COR-L47 (cell line): ENCODE data around the gene DDR1.
A peak's percentile ranks its signal among the peaks of the same experiment; 100 is the strongest.

Experiments used
- DNase-seq: peaks from one replicate; lab custom pipeline; 2025; lab: John Stamatoyannopoulos, UW

DDR1 gene

DNA sequence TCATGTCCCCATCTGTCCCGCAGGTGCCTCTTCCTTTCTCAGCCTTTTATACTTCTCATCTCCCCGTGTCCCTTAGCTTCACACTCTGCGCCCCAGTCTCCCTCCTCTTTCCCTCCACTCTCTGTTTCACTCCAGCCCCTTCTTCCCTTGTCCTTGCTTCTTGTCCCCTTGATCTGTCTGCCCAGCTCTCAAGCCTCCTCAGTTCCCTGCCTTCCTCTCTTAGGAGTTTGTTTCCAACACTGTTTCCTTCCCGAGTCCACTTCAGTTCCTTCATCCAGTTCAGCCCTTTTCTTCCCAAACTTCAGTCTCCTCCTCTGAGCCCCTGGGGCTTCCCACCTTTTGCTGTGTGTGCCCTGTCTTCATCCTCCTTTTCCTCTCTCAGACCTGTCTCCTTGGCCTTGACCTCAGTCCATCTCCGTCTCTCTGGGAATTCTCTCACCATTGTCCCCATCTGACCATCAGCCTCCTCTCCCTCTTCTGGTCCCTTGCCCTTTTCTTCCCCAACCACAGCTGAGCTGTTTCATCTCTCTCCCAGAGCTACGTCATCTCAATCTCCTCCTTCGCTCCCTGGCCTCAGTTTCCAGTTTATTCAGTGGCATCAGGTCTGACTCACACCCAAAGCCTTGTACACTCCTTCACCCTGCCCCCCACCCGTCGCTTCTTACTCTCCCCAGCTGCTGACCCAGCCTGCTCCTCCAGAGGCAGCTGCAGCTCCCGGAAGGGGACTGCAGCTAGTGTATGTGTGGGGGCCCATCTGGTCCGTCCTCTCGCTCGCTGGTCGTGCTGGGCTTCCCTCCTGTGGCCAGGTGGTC, 2.7 kb upstream of the DDR1 start:
- no peak for DNase-seq

GRCh38 chr6:30882204-30882758, 2.0 kb upstream of the DDR1 start:
- DNase-seq: no peak

DNA sequence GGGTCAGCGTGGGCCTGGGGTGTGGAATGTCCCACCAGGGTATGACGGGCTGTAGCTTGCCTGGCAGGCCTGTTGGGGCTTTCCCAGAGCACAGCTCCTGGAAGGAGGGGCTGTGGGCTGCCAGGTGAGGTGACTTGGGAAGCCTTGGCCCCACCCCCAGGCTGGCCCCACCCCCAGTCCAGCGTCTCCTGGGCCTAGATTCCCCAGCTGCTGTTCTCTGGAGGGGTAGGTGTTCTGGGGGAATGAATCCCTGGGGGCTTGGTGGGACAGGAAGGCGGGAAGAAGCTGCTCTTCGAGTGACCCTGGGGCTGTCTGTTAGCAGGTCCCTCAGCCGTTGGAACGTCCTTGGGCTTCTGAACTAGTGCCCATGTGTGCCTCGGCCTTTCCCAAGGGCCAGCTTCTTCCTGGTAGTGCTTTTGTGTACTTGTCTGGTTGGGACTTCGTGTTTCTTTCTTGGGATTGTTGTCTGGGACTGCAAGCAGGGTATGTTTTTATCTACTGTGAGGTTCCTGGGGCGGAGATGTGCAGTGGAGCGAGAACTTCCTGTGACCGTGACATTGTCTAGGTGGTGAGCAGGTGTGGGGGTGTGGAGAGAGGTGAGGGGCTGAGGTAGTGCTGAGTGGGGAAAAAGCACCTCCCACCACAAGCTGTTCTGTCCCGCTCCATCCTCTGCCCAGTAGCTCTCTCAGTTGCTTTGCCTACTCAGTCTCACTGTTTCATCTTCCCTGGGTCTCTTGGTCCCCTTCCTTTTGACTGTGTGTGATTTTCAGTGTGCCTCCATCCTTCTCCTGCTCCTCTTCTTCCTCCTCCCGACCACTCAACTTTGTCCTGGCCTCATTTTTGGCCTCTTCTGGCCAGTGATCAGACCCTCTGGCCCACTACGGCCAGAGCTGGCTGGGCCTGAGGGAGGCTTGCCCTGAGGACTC, 1.3 kb upstream of the DDR1 start:
- DNase-seq: peak; percentile 56

- peak; percentile 26 for DNase-seq
Observed at GRCh38 chr6:30884521-30885480, 482 bp downstream of the DDR1 start.

DNA sequence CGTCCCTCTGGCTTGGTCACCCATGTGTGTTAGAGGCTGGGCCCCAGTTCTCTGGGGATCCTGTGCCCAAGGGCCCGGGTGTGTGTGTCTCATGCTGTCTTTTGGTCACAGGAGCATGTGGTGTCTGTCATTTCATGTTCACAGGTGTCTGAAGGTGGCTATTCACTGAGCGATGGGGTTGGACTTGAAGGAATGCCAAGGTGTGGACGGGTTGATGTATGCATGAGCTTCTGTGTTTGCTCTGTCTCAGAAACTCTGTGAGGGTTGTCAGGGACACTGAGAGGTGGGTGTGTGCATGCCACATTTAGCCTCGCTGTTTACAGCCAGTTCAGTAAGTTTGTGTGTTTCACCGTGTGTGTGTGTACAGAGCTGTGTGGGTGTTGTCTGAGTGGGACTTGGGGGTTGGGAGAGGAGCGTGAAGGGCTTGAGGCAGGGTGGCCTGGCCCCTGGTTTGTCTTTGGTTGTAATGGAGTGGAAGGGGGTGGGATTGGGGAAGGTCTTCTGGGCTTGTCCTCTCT, 1.2 kb downstream of the DDR1 start:
- peak; percentile 49 for DNase-seq

DNA sequence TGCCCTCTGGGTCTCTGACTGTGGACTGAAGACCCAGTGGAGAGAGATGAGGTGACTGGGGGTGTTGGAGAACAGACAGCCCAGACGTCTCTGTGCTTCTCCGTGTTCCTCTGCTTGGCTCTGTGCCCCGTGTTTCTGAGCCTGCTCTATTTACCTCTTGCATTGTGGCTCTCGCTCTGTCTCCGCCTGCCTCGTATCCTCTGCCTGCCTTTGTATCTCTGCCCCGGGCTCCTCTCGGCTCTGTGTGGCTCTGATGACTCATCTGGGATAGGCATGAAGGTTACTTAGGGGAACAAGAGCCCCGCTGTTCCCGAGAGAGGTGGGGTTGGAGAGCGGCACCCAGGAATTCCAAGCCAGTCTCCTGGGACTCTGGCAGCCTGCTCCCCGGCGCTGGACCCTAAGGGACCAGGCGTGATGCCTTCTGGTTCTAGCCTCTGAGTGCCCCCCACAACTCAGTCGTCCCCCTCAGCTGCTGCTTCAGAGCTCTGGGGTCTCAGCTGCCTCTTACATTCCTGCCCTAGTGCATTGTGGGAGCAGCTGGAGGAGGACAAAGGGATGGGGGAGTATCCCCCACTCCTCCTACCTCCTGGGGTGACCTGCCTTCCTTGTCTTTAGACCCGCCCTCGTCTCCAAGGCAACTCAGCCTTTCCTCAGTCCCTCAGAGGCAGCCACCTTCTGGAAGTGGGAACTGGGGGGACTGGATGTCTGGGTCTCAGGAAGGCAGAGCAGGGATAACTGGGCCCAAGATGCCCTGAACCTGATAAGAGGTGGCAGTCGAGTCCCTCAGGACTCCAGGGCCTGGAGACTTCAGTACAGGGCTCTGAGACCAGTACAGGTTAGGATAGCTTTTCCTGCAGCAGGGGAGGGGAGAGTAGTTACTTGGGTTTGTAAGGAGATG, 1.9 kb downstream of the DDR1 start:
- DNase-seq: peak; percentile 91

DNA sequence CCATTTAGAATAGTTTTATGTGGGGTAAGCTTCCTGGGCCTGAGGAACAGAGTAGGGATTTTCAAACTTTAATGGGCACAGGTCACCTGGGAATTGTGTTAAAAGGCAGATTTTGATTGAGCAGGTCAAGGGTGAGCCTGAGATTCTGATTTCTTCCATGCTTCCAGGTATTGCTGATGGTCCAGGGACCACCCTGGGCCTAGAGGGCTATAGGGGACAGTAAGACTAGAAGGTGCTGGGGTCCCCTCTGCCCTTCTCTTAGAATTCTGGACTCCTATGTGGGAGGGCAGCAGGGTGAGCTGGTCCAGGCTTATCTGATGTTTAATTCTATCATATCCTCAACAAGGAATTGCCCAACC, 2.6 kb downstream of the DDR1 start:
- no peak for DNase-seq

DNA sequence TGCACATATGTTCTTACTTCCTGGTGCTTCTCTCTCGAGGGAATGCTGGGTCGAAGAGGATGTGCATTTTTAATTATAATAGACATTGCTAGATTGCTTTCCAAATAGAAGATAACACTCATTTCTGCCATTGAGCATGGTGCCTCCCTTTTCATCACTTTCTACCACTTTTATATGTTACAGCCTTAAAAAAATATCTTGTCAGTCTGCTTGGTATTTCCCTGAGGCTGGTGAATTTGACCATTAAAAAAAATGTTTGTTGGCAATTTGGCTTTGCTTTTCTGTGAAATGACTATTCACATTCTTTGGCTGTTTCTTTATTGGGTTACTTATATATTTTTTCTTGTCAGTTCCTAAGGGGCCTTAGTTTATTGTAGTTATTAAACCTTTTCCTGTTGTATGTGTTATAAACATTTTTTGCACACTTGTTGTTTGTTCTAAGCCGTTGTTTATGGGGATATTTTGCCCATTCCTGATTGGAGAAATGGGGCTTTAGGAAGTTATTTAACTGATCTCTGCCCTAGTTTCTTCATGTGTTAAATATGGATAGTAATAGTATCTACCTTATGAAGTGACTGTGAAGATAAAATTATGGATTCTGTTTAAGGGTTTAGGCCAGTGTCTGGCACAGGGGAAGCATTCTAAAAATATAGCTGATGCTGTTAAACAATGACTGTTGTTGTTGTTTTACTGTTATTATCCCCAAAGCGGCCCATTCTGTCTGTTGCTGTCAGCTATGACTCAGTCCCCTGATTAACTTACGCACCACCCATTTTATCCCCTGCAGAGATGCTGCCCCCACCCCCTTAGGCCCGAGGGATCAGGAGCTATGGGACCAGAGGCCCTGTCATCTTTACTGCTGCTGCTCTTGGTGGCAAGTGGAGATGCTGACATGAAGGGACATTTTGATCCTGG, 3.8 kb downstream of the DDR1 start:
- DNase-seq: no peak

GRCh38 chr6:30888816-30889495, 4.6 kb downstream of the DDR1 start:
- DNase-seq: no peak

GRCh38 chr6:30889496-30889885, 5.2 kb downstream of the DDR1 start:
- no peak for DNase-seq

DNA sequence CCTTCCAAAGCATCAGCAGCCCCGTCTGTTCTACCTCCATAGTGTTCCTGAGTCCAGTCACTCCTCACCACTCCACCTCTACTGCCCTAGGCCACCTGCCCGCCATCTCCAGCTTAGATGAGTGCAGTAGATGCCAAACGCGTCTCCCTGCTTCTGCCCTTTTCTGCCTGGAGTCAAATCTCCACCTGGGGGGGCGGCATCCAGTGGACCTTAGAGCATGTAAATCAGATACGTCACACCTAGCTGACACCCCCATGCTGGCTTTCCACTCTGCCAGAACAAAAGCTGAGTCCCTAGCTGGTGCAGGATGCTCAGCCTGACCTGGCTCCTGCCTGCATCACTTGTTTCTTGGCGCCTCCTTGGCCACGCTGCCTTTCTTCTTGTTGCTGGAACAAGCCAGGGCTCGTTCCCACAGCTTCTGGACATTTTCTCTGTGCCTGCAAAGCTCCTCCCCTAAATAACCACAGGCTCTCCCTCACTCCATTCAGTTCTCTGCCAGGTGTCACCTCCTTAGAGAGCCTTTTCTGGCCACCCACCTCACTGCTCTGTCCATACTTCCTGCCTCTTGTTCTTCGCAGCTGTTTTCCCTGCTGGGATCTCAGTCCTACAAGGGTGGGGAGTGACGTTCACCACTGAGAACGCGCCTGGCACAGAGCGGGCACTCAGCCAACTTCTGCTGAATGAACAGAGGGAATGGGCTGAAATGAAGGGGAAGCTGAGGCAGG, 5.8 kb downstream of the DDR1 start:
- peak; percentile 83 for DNase-seq

- DNase-seq: peak; percentile 31
Observed at GRCh38 chr6:30890646-30891449, 6.5 kb downstream of the DDR1 start.

GRCh38 chr6:30891450-30891723, 7.1 kb downstream of the DDR1 start:
- no peak for DNase-seq

- DNase-seq: no peak
Observed at GRCh38 chr6:30891816-30892538, 7.7 kb downstream of the DDR1 start.

DNA sequence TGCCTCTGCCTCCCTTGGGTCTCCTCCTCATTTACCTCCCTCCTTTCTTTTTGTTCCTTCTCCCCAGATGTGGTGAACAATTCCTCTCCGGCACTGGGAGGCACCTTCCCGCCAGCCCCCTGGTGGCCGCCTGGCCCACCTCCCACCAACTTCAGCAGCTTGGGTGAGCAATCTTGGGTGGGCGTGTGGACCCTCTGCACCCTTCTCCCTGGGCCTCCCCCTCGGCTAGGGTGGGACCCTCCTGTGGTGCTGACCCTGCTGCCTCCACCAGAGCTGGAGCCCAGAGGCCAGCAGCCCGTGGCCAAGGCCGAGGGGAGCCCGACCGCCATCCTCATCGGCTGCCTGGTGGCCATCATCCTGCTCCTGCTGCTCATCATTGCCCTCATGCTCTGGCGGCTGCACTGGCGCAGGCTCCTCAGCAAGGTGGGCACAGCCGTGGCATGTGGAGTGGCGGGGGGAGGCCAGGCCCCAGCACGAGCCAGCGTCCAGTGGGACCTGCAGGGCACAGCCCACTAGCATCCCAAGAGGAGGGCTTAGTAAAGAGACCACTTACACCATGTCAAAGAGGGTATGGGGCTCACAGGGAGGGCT, 8.8 kb downstream of the DDR1 start:
- DNase-seq: no peak

GRCh38 chr6:30893666-30894065, 9.3 kb downstream of the DDR1 start:
- no peak for DNase-seq
